ENCODE measurements around the gene SH3BP4. TPM values are rescaled to one million over a fixed set of nuclear protein-coding genes. Genes with fewer than 3 reads are reported as not detected.

SH3BP4 gene
- total RNA-seq, 1 donor from 2014 or later, result 53.4 TPM

GRCh38 chr2:235077046-235077445, 125.2 kb downstream of the SH3BP4 start:
- Mint-ChIP-seq H3K27me3 (ENCODE audit: insufficient read depth, low read depth) (no peaks in the 10 kb centered on the region), H3K36me3 (peaks cover under 1% of the 10 kb centered on the region), H3K27ac (peak overlapping the region; percentile 20), H3K4me3 (no peak overlapping the region), H3K9me3 (no peaks in the 10 kb centered on the region), H3K4me1 (peaks cover 33% of the 10 kb centered on the region)
- H3K4me3 ChIP-seq, result no peak overlapping the region
- H2AFZ ChIP-seq (replicated peaks), result no peak overlapping the region
- H3K79me2 ChIP-seq (ENCODE audit: low read depth), result no peaks in the 10 kb centered on the region
- no peaks in the 10 kb centered on the region for H4K20me1 ChIP-seq (ENCODE audit: low read depth)
- TF ChIP-seq EZH2 (IDR thresholded peaks at IDR 0.05) (no peak), CTCF (IDR thresholded peaks at IDR 0.05) (no peak), EZH2phosphoT487 (IDR thresholded peaks at IDR 0.05) (no peak)
- DNase-seq (ENCODE audit: low spot score), result no peak
- H3K27ac ChIP-seq, result no peak overlapping the region
- no peaks in the 10 kb centered on the region for H3K27me3 ChIP-seq
- H3K4me1 ChIP-seq, result peaks cover 15% of the 10 kb centered on the region
- no peaks in the 10 kb centered on the region for H3K36me3 ChIP-seq
- no peaks in the 10 kb centered on the region for H3F3A ChIP-seq (ENCODE audit: low read depth)
- no peaks in the 10 kb centered on the region for H3K9me3 ChIP-seq (ENCODE audit: low read depth)
- H3K9ac ChIP-seq, result no peak overlapping the region
- H3K4me2 ChIP-seq, result no peak overlapping the region

GRCh38 chr2:235078182-235078581, 126.4 kb downstream of the SH3BP4 start:
- H3K79me2 ChIP-seq (ENCODE audit: low read depth), result no peaks in the 10 kb centered on the region
- no peaks in the 10 kb centered on the region for H3K27me3 ChIP-seq
- no peaks in the 10 kb centered on the region for H3K9me3 Mint-ChIP-seq
- H3K27ac ChIP-seq, result no peak overlapping the region
- H3K9ac ChIP-seq, result no peak overlapping the region
- TF ChIP-seq EZH2phosphoT487 (IDR thresholded peaks at IDR 0.05) (no peak), EZH2 (IDR thresholded peaks at IDR 0.05) (no peak), CTCF (IDR thresholded peaks at IDR 0.05) (no peak)
- peaks cover under 1% of the 10 kb centered on the region for H3K27me3 Mint-ChIP-seq (ENCODE audit: insufficient read depth, low read depth)
- H3K4me2 ChIP-seq, result no peak overlapping the region
- no peaks in the 10 kb centered on the region for H4K20me1 ChIP-seq (ENCODE audit: low read depth)
- H3K36me3 Mint-ChIP-seq, result no peaks in the 10 kb centered on the region
- no peak overlapping the region for H3K27ac Mint-ChIP-seq
- peak overlapping the region; percentile 10 for H2AFZ ChIP-seq (replicated peaks)
- no peak for DNase-seq (ENCODE audit: low spot score)
- no peaks in the 10 kb centered on the region for H3K36me3 ChIP-seq
- H3K9me3 ChIP-seq (ENCODE audit: low read depth), result no peaks in the 10 kb centered on the region
- no peaks in the 10 kb centered on the region for H3F3A ChIP-seq (ENCODE audit: low read depth)
- H3K4me1 Mint-ChIP-seq, result peaks cover 24% of the 10 kb centered on the region
- H3K4me1 ChIP-seq, result peaks cover 14% of the 10 kb centered on the region
- no peak overlapping the region for H3K4me3 Mint-ChIP-seq
- H3K4me3 ChIP-seq, result no peak overlapping the region

DNA sequence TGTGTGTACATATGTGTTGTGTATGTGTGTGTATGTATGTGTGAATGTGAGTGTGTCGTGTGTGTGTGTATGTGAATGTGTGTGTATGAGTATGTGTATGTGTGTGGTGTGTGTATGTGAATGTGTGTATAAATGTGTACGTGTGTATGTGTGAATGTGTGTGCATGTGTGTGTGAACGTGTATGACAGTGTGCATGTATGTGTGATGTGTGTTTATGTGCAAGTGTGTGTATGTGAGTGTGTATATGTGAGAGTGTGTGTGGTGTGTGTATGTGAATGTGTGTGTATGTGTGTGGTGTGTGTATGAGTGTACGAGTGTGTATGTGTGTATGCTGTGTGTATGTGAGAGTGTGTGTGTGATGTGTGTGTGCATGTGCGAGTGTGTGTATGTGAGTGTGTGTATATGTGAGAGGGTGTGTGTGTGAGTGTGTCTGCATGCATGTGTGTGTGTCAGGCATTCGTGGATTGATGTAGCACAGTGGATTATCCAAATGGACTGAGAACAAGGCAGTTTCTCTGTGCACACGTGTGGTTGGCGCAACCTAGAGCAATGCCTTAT, 127.2 kb downstream of the SH3BP4 start:
- Histone ChIP-seq H4K20me1 (ENCODE audit: low read depth) (no peaks in the 10 kb centered on the region), H3K4me1 (peaks cover 6% of the 10 kb centered on the region), H3K4me3 (no peak overlapping the region), H3K27ac (no peak overlapping the region), H3K9ac (no peak overlapping the region), H3K36me3 (no peaks in the 10 kb centered on the region), H3F3A (ENCODE audit: low read depth) (no peaks in the 10 kb centered on the region), H3K9me3 (ENCODE audit: low read depth) (no peaks in the 10 kb centered on the region), H2AFZ (replicated peaks) (no peak overlapping the region), H3K27me3 (no peaks in the 10 kb centered on the region), H3K4me2 (no peak overlapping the region), H3K79me2 (ENCODE audit: low read depth) (no peaks in the 10 kb centered on the region)
- H3K9me3 Mint-ChIP-seq, result no peaks in the 10 kb centered on the region
- TF ChIP-seq EZH2phosphoT487 (IDR thresholded peaks at IDR 0.05), result no peak
- TF ChIP-seq CTCF (IDR thresholded peaks at IDR 0.05), result no peak
- no peak for TF ChIP-seq EZH2 (IDR thresholded peaks at IDR 0.05)
- peaks cover 2% of the 10 kb centered on the region for H3K27me3 Mint-ChIP-seq (ENCODE audit: insufficient read depth, low read depth)
- no peaks in the 10 kb centered on the region for H3K36me3 Mint-ChIP-seq
- H3K4me1 Mint-ChIP-seq, result peaks cover 16% of the 10 kb centered on the region
- DNase-seq (ENCODE audit: low spot score), result no peak
- no peak overlapping the region for H3K27ac Mint-ChIP-seq
- no peak overlapping the region for H3K4me3 Mint-ChIP-seq

Measured in neural progenitor cell (in vitro differentiated cells).